Osteoblast (primary cell): ENCODE results near the gene MYL12B. TPM values are rescaled to one million over a fixed set of nuclear protein-coding genes. Genes with fewer than 3 reads are reported as not detected.
"Not testable (repeated sequence)": the region's sequence is repeated elsewhere in the genome, so short reads cannot be mapped to it uniquely, and the experiment has no call there.

Experiments used
- DNase-seq: peaks from one replicate; pipeline ENCODE4 v3.0.0; 2011; ENCODE audit warnings: low spot score, mixed read lengths; ENCODE audit not compliant: insufficient read length; ENCODE audit errors: missing footprints
- H2AFZ ChIP-seq: 2 replicates; pipeline ENCODE4 v1.6.0; 2011; ENCODE audit warnings: mild to moderate bottlenecking, low read length
- H3K27ac ChIP-seq: 2 replicates; pipeline ENCODE4 v1.5.1; 2011; ENCODE audit warnings: mild to moderate bottlenecking, low read depth, low read length, moderate library complexity
- H3K27me3 ChIP-seq: 2 replicates; pipeline ENCODE4 v1.6.0; 2012; ENCODE audit warnings: mild to moderate bottlenecking, control low read depth, inconsistent platforms, low read length, moderate library complexity; ENCODE audit not compliant: insufficient read depth
- H3K36me3 ChIP-seq: 2 replicates; pipeline ENCODE4 v1.5.1; 2011; ENCODE audit warnings: mild to moderate bottlenecking, low read length, control low read depth, moderate library complexity; ENCODE audit not compliant: insufficient read depth
- H3K4me1 ChIP-seq: 2 replicates; pipeline ENCODE4 v1.5.1; 2011; ENCODE audit warnings: mild to moderate bottlenecking, low read length, control low read depth, moderate library complexity; ENCODE audit not compliant: insufficient read depth
- H3K4me2 ChIP-seq: 2 replicates; pipeline ENCODE4 v1.6.0; 2011; ENCODE audit warnings: mild to moderate bottlenecking, low read length; ENCODE audit not compliant: insufficient read depth
- H3K4me3 ChIP-seq: fragments of 200-600 bp; sonication (generic); 3 replicates; pipeline ENCODE4 v1.5.1; 2012; ENCODE audit warnings: mild to moderate bottlenecking, low read length, inconsistent platforms; ENCODE audit not compliant: insufficient read depth
- H3K79me2 ChIP-seq: 2 replicates; pipeline ENCODE4 v1.6.0; 2012; ENCODE audit warnings: mild to moderate bottlenecking, low read length, control low read depth, inconsistent platforms; ENCODE audit not compliant: insufficient read depth
- H3K9me3 ChIP-seq: 2 replicates; pipeline ENCODE4 v1.5.1; 2011; ENCODE audit warnings: low read depth, low read length, control low read depth
- H4K20me1 ChIP-seq: 2 replicates; pipeline ENCODE4 v1.6.0; 2012; ENCODE audit warnings: mild to moderate bottlenecking, low read length, control low read depth; ENCODE audit not compliant: insufficient read depth
- total RNA-seq: library from RNA; depleted of rRNA; stranded (reverse); fragments of >200 nt; gene quantifications from 2 replicates; pipeline ENCODE4 v1.2.3, GENCODE V29; 2012
- TF ChIP-seq, protein P1 (sequence below): IDR thresholded peaks from 2 replicates; pipeline ENCODE4 v1.5.1; 2011; ENCODE audit warnings: mild to moderate bottlenecking, low read depth, low read length, moderate library complexity; ENCODE audit errors: extremely low read depth

The MYL12B gene
- total RNA-seq, 1 donor = 278 TPM

- no peak for DNase-seq
- no peaks in the 10 kb centered on the region for H3K27me3 ChIP-seq
- H3K4me1 ChIP-seq = peaks cover 20% of the 10 kb centered on the region
- TF ChIP-seq, protein P1, sequence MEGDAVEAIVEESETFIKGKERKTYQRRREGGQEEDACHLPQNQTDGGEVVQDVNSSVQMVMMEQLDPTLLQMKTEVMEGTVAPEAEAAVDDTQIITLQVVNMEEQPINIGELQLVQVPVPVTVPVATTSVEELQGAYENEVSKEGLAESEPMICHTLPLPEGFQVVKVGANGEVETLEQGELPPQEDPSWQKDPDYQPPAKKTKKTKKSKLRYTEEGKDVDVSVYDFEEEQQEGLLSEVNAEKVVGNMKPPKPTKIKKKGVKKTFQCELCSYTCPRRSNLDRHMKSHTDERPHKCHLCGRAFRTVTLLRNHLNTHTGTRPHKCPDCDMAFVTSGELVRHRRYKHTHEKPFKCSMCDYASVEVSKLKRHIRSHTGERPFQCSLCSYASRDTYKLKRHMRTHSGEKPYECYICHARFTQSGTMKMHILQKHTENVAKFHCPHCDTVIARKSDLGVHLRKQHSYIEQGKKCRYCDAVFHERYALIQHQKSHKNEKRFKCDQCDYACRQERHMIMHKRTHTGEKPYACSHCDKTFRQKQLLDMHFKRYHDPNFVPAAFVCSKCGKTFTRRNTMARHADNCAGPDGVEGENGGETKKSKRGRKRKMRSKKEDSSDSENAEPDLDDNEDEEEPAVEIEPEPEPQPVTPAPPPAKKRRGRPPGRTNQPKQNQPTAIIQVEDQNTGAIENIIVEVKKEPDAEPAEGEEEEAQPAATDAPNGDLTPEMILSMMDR = no peak
- peaks cover 90% of the 10 kb centered on the region for H3K79me2 ChIP-seq
- no peaks in the 10 kb centered on the region for H3K9me3 ChIP-seq
- no peak overlapping the region for H3K4me2 ChIP-seq
- no peak overlapping the region for H3K27ac ChIP-seq
- H2AFZ ChIP-seq = no peak overlapping the region
- no peak overlapping the region for H3K4me3 ChIP-seq
- H4K20me1 ChIP-seq = peaks cover 69% of the 10 kb centered on the region
- H3K36me3 ChIP-seq = peaks cover 53% of the 10 kb centered on the region
Observed at GRCh38 chr18:3273042-3273441, 11.1 kb downstream of the MYL12B start.

DNA sequence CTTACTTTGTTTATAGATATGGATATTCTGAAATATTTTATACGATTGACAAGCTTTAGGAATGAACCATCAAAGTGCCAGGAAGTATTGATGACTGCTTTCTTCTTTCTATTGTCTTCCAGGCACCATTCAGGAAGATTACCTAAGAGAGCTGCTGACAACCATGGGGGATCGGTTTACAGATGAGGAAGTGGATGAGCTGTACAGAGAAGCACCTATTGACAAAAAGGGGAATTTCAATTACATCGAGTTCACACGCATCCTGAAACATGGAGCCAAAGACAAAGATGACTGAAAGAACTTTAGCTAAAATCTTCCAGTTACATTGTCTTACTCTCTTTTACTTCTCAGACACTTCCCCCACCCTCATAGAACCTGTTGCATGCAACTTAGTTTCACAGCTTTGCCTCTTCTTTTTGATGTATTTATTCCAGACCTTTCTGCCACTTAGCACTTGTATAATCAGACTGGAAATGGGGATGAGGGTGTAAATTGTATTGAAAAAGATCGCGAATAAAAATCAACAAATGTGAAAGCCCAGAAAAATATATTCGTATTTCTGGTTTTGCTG lies 15.8 kb downstream of the MYL12B start:
- H3K9me3 ChIP-seq, DNase-seq, H3K4me3 ChIP-seq, H3K27ac ChIP-seq, H3K4me2 ChIP-seq, H2AFZ ChIP-seq, H3K27me3 ChIP-seq: not testable (repeated sequence)
- peaks cover 27% of the 10 kb centered on the region for H4K20me1 ChIP-seq
- H3K4me1 ChIP-seq = peaks cover 11% of the 10 kb centered on the region
- H3K79me2 ChIP-seq = peaks cover 43% of the 10 kb centered on the region
- H3K36me3 ChIP-seq = peaks cover 62% of the 10 kb centered on the region

- Histone ChIP-seq H2AFZ (no peak overlapping the region), H3K79me2 (peaks cover 26% of the 10 kb centered on the region), H3K36me3 (peaks cover 44% of the 10 kb centered on the region), H3K9me3 (no peaks in the 10 kb centered on the region), H3K4me3 (no peak overlapping the region), H3K4me2 (no peak overlapping the region), H4K20me1 (peaks cover 19% of the 10 kb centered on the region), H3K27ac (no peak overlapping the region), H3K4me1 (peaks cover 16% of the 10 kb centered on the region), H3K27me3 (no peaks in the 10 kb centered on the region)
- no peak for DNase-seq
- TF ChIP-seq, protein P1 = no peak
Observed at GRCh38 chr18:3279201-3280185, 17.6 kb downstream of the MYL12B start.

GRCh38 chr18:3281456-3282400 lies 19.8 kb downstream of the MYL12B start:
- Histone ChIP-seq H3K27me3 (no peaks in the 10 kb centered on the region), H3K4me3 (no peak overlapping the region), H3K9me3 (no peaks in the 10 kb centered on the region), H3K4me1 (peaks cover 16% of the 10 kb centered on the region), H3K4me2 (peak overlapping the region; percentile 3), H3K79me2 (peaks cover 4% of the 10 kb centered on the region), H4K20me1 (no peaks in the 10 kb centered on the region), H3K36me3 (peaks cover 23% of the 10 kb centered on the region), H3K27ac (peak overlapping the region; percentile 65), H2AFZ (no peak overlapping the region)
- no peak for DNase-seq
- TF ChIP-seq, protein P1 = peak; percentile 53
